Measurements from ENCODE around the gene PEX5L. TPM values are rescaled to one million over a fixed set of nuclear protein-coding genes. Genes with fewer than 3 reads are reported as not detected.
"Not testable (repeated sequence)": the region's sequence is repeated elsewhere in the genome, so short reads cannot be mapped to it uniquely, and the experiment has no call there.

Gene PEX5L
- total RNA-seq, 1 experiment from 2014 or later, result 1.3 TPM

GRCh38 chr3:179840985-179841384, 195.8 kb downstream of the PEX5L start:
- DNase-seq (ENCODE audit: low spot score), result peak; percentile 67

DNA sequence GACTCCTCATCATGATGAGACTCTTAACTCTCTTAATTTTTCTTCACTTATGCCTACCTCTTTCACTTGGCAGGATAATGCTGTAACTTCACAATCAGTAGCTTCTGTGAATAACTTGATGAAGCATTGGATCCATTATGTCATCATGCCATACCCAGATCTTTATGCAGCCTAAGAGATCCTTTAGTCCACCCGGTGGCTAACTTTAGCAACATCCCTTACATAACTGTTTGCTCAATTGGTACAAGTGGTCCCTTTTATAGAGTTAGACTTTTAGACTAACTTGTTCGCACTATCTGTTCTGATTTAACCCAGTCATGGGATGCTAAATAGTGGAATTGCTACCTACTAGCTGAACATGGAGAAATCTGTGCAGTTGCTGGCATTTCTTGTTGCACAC, 199.4 kb downstream of the PEX5L start:
- no peak for DNase-seq (ENCODE audit: low spot score)

- no peak for DNase-seq (ENCODE audit: low spot score)
Observed at GRCh38 chr3:179833294-179833693, 203.4 kb downstream of the PEX5L start.

DNA sequence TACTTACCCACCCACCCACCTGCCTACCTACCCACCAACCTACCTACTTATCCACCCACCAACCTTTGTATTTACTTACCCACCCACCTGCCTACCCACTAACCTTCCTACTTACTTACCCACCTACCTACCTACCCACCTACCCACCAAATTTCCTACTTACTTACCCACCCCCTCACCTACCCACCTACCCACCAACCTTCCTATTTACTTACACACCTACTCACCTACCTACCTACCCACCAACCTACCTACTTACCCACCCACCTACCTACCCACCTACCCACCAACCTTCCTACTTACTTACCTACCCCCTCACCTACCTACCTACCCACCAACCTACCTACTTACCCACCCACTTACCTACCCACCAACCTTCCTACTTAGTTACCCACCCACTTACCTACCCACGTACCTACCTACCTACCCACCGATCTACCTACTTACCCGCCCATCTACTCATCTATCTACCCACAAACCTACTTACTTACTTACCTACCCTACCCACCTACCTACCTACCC, 204.3 kb downstream of the PEX5L start:
- no peak for DNase-seq (ENCODE audit: low spot score)

GRCh38 chr3:179829401-179829800, 207.3 kb downstream of the PEX5L start:
- no peak for DNase-seq (ENCODE audit: low spot score)

GRCh38 chr3:179828738-179829137, 208.0 kb downstream of the PEX5L start:
- no peak for DNase-seq (ENCODE audit: low spot score)

- DNase-seq (ENCODE audit: low spot score), result no peak
Observed at GRCh38 chr3:179826247-179826637, 210.5 kb downstream of the PEX5L start.

- no peak for DNase-seq (ENCODE audit: low spot score)
Observed at GRCh38 chr3:179825527-179826246, 211.1 kb downstream of the PEX5L start.

DNA sequence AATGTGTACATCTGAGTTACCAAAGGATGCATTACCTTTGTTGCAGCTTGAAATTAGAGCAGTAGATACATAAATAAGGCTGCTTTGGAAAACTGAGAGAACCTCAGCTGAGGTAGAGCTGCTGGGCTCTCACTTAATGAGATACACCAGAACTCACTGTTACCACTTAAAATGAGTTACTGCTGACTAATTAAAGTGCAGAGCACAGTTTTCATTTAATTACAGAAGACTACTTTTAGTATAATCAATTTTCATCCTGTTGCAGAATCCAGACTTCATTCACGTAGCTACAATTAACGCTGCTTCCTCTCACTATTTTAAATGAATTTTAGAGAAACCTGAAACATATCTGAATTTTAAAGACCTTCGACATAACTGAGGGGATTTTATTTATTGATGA, 214.4 kb downstream of the PEX5L start:
- no peak for DNase-seq (ENCODE audit: low spot score)

DNA sequence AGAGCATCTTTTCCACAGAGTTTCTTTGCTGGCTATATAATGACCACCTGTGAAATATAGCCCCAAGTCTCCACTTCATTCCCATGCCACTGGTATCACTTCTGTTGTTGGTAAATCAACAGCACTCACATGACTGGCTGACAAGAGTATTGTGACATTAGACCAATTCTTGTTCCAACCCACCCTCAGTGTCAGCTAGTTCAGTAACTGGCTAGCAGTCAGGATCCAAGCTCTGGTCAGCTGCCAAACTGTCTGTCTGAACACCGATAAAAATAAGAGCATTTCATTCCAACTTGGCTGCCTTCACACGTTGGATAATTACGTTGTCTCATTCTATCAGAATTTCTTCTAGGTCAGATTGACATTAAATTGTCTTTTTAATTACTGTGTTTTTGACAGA, 217.4 kb downstream of the PEX5L start:
- DNase-seq (ENCODE audit: low spot score), result no peak

DNA sequence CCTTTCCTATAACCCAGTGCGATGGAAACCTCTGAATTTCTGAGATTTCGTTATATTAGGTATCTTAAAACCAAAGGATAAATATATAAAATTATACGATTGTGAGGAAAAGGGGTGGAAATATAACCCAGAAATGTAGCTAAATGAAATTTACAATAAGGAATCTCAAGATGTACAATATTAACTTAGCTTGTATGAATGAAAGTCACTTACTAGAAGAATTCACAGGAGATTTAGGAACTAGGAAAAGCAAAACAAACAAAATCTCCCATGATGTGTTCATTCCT, 224.7 kb downstream of the PEX5L start:
- no peak for DNase-seq (ENCODE audit: low spot score)

DNA sequence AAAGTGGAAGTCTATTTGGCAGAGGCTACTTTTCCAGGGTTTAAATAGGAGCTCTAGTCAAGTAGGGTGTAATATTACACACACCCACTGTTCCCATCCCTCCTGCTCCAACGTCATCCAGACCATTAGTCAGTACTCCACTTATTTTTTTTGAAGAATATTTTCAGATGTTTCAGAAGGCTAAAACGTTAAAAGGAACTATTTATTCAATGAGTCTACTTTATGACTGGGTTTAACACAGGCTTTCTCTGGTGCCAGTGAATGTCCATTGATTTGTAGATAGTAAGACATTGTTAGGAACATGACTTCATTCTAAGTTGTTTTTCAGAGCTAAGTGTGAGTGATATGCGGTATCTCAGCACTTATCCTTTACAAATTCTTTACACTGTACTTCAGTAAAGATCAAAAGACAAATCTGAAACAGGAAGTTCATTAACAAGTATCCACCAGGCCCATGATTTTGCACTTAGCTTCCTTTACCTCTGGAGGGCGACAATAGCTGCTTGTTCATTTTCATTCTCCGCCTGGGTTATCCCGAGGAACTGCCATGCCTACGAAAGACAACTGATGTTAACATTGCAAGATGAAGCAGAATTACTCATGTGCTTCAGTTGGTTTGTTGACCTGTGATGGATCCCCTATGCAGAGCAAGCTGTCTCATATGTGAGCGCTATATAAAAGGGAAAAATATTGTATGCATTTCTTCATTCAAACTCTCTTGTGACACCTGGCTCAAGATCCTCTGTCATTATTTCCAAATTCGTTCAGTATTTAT, 225.2 kb downstream of the PEX5L start:
- DNase-seq (ENCODE audit: low spot score), result peak; percentile 82

DNA sequence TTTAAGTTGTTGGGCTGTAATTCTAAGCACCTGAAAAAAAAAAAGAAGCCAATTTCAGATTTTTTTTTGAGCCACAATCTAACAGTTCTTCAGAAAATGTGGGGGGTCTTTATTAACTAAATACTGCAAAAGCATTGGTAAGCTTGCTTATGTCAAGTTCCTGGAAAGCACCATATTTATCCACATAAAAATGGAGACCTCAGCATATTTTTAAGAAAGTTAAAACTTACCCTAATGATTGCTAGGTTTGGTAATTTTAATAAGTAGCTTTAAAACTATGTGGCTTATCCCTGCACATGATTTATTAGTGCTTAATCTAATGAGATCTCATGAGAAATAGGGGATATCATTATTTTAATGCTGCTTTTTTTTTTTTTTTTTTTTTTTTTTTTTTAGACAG, 227.1 kb downstream of the PEX5L start:
- DNase-seq (ENCODE audit: low spot score), result no peak

GRCh38 chr3:179807588-179807987, 229.1 kb downstream of the PEX5L start:
- no peak for DNase-seq (ENCODE audit: low spot score)

- DNase-seq (ENCODE audit: low spot score), result no peak
Observed at GRCh38 chr3:179806177-179806576, 230.6 kb downstream of the PEX5L start.

- DNase-seq (ENCODE audit: low spot score), result no peak
Observed at GRCh38 chr3:179801856-179802255, 234.9 kb downstream of the PEX5L start.

GRCh38 chr3:179801263-179801662, 235.5 kb downstream of the PEX5L start:
- DNase-seq (ENCODE audit: low spot score), result peak; percentile 35

DNA sequence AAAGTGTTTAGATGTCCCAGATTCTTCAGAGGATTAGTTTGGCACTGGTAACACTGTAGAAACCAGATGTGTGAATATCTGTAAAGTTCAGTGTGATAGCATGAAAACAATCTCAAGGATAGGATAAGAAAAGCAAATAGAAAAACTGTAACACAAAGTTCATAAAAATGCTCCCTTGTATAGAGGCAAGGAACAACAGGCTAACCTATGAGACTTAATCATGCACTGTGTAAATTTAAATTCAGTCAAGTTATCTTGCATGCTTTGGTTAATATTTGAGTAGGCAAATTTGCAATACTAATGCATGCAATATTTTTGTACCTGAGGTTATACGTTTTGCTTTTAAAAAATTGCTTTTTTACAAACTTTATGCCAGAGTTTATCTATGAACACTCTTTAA, 239.5 kb downstream of the PEX5L start:
- DNase-seq (ENCODE audit: low spot score), result no peak

DNA sequence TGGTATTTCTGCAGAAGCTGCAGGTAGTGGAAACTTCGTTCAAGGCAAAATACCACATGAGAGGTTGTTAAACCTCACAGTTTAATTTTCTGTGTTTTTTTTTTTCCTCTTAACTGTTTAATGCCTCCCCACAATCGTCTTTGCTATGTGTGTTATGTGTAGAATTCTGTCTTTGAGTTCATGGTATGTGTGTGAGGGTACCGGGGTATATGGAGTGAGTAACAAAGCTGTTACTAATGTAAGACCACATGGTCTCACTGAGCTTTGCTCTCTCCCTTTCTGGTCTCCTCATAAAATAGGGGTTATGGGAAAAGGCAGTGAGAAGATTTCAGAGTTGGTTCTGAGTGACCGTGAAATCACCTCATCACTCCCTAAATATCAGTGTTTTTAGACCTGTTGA, 240.3 kb downstream of the PEX5L start:
- no peak for DNase-seq (ENCODE audit: low spot score)

GRCh38 chr3:179794355-179794754, 242.4 kb downstream of the PEX5L start:
- no peak for DNase-seq (ENCODE audit: low spot score)

GRCh38 chr3:179791793-179792192, 244.9 kb downstream of the PEX5L start:
- DNase-seq (ENCODE audit: low spot score), result no peak

GRCh38 chr3:179788996-179789395, 247.7 kb downstream of the PEX5L start:
- no peak for DNase-seq (ENCODE audit: low spot score)

- not testable (repeated sequence) for DNase-seq (ENCODE audit: low spot score)
Observed at GRCh38 chr3:179782841-179783240, 253.9 kb downstream of the PEX5L start.

Measured in H4 (cell line).